Liver (tissue), 9 donors: Measurements from ENCODE around the gene SCN1B. TPM values are rescaled to one million over a fixed set of nuclear protein-coding genes. Genes with fewer than 3 reads are reported as not detected.

ENCODE experiments used
- DNase-seq: peaks from one replicate; pipeline ENCODE4 v3.0.0-alpha.2; 2017; ENCODE audit warnings: low spot score
- H3K27ac ChIP-seq, 2 donors: one replicate each; pipeline ENCODE4 v1.7.0; 2013; ENCODE audit warnings: inconsistent platforms in 2 of 2, low read length in 2 of 2, control low read depth in 1 of 2, low read depth in 1 of 2, mild to moderate bottlenecking in 1 of 2
- H3K27me3 ChIP-seq, 4 donors: one replicate each; pipeline versions ENCODE4 v1.6.1 to v1.7.0; 2013; ENCODE audit warnings: low read length in 3 of 4, inconsistent platforms in 1 of 4, mild to moderate bottlenecking in 1 of 4, moderate library complexity in 1 of 4; ENCODE audit not compliant: control insufficient read depth in 4 of 4, insufficient read depth in 4 of 4
- H3K36me3 ChIP-seq, 4 donors: one replicate each; pipeline versions ENCODE4 v1.6.1 to v1.7.0; 2013; ENCODE audit warnings: low read length in 3 of 4, mild to moderate bottlenecking in 3 of 4, low read depth in 1 of 4, moderate library complexity in 1 of 4; ENCODE audit not compliant: control insufficient read depth in 4 of 4, insufficient read depth in 3 of 4
- H3K4me1 ChIP-seq, 4 donors: one replicate each; pipeline versions ENCODE4 v1.6.1 to v1.7.0; 2013; ENCODE audit warnings: low read length in 3 of 4, mild to moderate bottlenecking in 3 of 4, moderate library complexity in 1 of 4; ENCODE audit not compliant: control insufficient read depth in 4 of 4, insufficient read depth in 4 of 4
- H3K4me3 ChIP-seq, 3 donors: one replicate each; pipeline versions ENCODE4 v1.6.1 to v1.7.0; 2013; ENCODE audit warnings: low read length in 3 of 3, control low read depth in 1 of 3, low read depth in 1 of 3, mild to moderate bottlenecking in 1 of 3
- H3K9ac ChIP-seq, 2 donors: one replicate each; pipeline ENCODE4 v1.7.0; 2013; ENCODE audit warnings: low read length in 2 of 2, mild to moderate bottlenecking in 2 of 2, moderate library complexity in 2 of 2, control low read depth in 1 of 2, low read depth in 1 of 2
- H3K9me3 ChIP-seq, 4 donors: one replicate each; pipeline versions ENCODE4 v1.6.1 to v1.7.0; 2013; ENCODE audit warnings: low read length in 3 of 4; ENCODE audit not compliant: control insufficient read depth in 4 of 4
- EGR1 ChIP-seq, 2 donors: IDR thresholded peaks; 2 replicates each; pipeline ENCODE4 v1.6.1; 2016 to 2018; ENCODE audit warnings: antibody characterized with exemption in 2 of 2, low read depth in 2 of 2
- FOXA1 ChIP-seq: IDR thresholded peaks from 2 replicates; pipeline ENCODE4 v1.6.1; 2016; ENCODE audit warnings: antibody characterized with exemption
- FOXA2 ChIP-seq: IDR thresholded peaks from 2 replicates; pipeline ENCODE4 v1.6.1; 2016; ENCODE audit warnings: antibody characterized with exemption
- GABPA ChIP-seq, 2 donors: IDR thresholded peaks in 1 of 2; conservative IDR thresholded peaks in 1 of 2; 2 replicates each; pipeline ENCODE4 v1.6.1; 2016; ENCODE audit warnings: antibody characterized with exemption in 2 of 2, mild to moderate bottlenecking in 1 of 2, moderate library complexity in 1 of 2
- HNF4A ChIP-seq, 2 donors: conservative IDR thresholded peaks; 2 replicates each; pipeline ENCODE4 v1.6.1; 2016; ENCODE audit warnings: antibody characterized with exemption in 2 of 2, mild to moderate bottlenecking in 2 of 2
- HNF4G ChIP-seq: IDR thresholded peaks from 2 replicates; pipeline ENCODE4 v1.6.1; 2016; ENCODE audit warnings: antibody characterized with exemption
- JUND ChIP-seq, 2 donors: IDR thresholded peaks; 2 replicates each; pipeline ENCODE4 v1.6.1; 2016; ENCODE audit warnings: antibody characterized with exemption in 2 of 2
- NR2F2 ChIP-seq: IDR thresholded peaks from 2 replicates; pipeline ENCODE4 v1.6.1; 2016; ENCODE audit warnings: antibody characterized with exemption
- RAD21 ChIP-seq, 2 donors: IDR thresholded peaks; 2 replicates each; pipeline ENCODE4 v1.6.1; 2016; ENCODE audit warnings: antibody characterized with exemption in 2 of 2, mild to moderate bottlenecking in 2 of 2
- RXRA ChIP-seq, 2 donors: IDR thresholded peaks; 2 replicates each; pipeline ENCODE4 v1.6.1; 2017 to 2018; ENCODE audit warnings: antibody characterized with exemption in 2 of 2, mild to moderate bottlenecking in 1 of 2
- SP1 ChIP-seq: IDR thresholded peaks from 2 replicates; pipeline ENCODE4 v1.6.1; 2018; ENCODE audit warnings: antibody characterized with exemption, mild to moderate bottlenecking
- TAF1 ChIP-seq: conservative IDR thresholded peaks from 2 replicates; pipeline ENCODE4 v1.6.1; 2016; ENCODE audit warnings: antibody characterized with exemption, mild to moderate bottlenecking
- YY1 ChIP-seq: IDR thresholded peaks from 2 replicates; pipeline ENCODE4 v1.6.1; 2016; ENCODE audit warnings: antibody characterized with exemption, mild to moderate bottlenecking
- WGBS: extraction: QIAGEN DNeasy Blood & Tissue Kit; methylation state at CpG from one replicate; pipeline ENCODE4 v1.1.7; 2013; 5-methylcytosine and 5-hydroxymethylcytosine counted together
- polyA plus RNA-seq, 2 donors: library from polyadenylated mRNA; stranded (reverse) in 1 of 2; unstranded in 1 of 2; fragments of 200-250 nt in 1 of 2; fragments of >200 nt in 1 of 2; fragmentation: Nextera tagmentation in 1 of 2; extraction: Ambion mirVana in 1 of 2; gene quantifications; one replicate each; pipeline versions ENCODE4 v1.2.1 to v1.2.3, GENCODE V29; 2013 to 2015
- total RNA-seq, 2 donors: library from RNA; depleted of rRNA; stranded (reverse); fragments of >200 nt; gene quantifications; one replicate each; pipeline ENCODE4 v1.2.3, GENCODE V29; 2014
- TF ChIP-seq, protein P1 (sequence below): IDR thresholded peaks from 2 replicates; pipeline ENCODE4 v1.6.1; 2016; ENCODE audit warnings: antibody characterized with exemption
- TF ChIP-seq, protein P2 (sequence below): IDR thresholded peaks from 2 replicates; pipeline ENCODE4 v1.6.1; 2016; ENCODE audit warnings: antibody characterized with exemption
- TF ChIP-seq, protein P3 (sequence below): IDR thresholded peaks from 2 replicates; pipeline ENCODE4 v1.6.1; 2016; ENCODE audit warnings: antibody characterized with exemption, mild to moderate bottlenecking
- donor health status: healthy.
- donor health status: healthy.
- donor health status: healthy.
- donor health status: healthy.
- donor health status: healthy.

The SCN1B gene
- total and polyA plus RNA-seq, 4 donors: 1.6 to 5.8 (median 3.4) TPM

DNA sequence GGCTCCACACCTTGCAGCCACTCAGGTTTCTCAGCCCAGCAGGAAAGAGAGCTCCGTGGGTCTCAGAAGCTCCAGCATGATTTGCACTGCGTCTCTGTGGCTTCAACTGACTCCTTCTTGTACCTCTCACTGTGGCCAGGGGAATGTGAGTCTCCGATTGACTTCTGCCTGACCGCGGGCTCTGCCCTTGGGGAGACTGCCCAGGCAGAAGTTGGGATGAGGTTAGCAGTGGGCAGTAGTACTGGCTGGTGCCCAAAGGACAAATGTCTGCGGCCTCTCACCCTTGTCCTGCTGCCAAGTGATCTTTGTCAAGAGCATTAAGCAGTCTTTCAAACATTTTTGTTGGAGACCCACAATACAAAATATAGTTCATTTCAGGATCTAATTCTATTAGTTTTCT lies 50.9 kb downstream of the SCN1B start (continued):
- TF ChIP-seq, protein P1, sequence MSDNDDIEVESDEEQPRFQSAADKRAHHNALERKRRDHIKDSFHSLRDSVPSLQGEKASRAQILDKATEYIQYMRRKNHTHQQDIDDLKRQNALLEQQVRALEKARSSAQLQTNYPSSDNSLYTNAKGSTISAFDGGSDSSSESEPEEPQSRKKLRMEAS: no peak
- TF ChIP-seq HNF4A (conservative IDR thresholded peaks at IDR 0.05) (peak; percentile 85 to 89), YY1 (peak; percentile 57), TAF1 (no peak), RXRA (IDR thresholded peaks at IDR 0.05) (peak; percentile 86 to 89)

- H3K4me3 ChIP-seq: no peak overlapping the region
Measured at GRCh38 chr19:35083691-35084508, 53.6 kb downstream of the SCN1B start.

GRCh38 chr19:35084509-35084762 lies 54.2 kb downstream of the SCN1B start:
- WGBS: 92% methylated on average over 3 of the region's 3 CpGs
- H3K4me1 ChIP-seq: peaks cover 8 to 34% (median 26%) of the 10 kb centered on the region in 4 donors
- H3K9ac ChIP-seq: no peak overlapping the region
- H3K4me3 ChIP-seq: no peak overlapping the region
- no peaks in the 10 kb centered on the region for H3K36me3 ChIP-seq
- H3K27me3 ChIP-seq: no peaks in the 10 kb centered on the region
- no peak for DNase-seq
- H3K9me3 ChIP-seq: no peaks in the 10 kb centered on the region
- H3K27ac ChIP-seq: no peak overlapping the region
- TF ChIP-seq TAF1: no peak
- TF ChIP-seq, protein P2, sequence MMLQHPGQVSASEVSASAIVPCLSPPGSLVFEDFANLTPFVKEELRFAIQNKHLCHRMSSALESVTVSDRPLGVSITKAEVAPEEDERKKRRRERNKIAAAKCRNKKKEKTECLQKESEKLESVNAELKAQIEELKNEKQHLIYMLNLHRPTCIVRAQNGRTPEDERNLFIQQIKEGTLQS: no peak
- TF ChIP-seq FOXA2: no peak
- no peak for TF ChIP-seq FOXA1
- TF ChIP-seq EGR1 (IDR thresholded peaks at IDR 0.05; ENCODE audit: low read depth in 2 of 2): no peak
- TF ChIP-seq JUND (IDR thresholded peaks at IDR 0.05): no peak
- no peak for TF ChIP-seq GABPA (IDR thresholded peaks at IDR 0.05 in 1 of 2, conservative IDR thresholded peaks at IDR 0.05 in 1 of 2)
- no peak for TF ChIP-seq HNF4G
- TF ChIP-seq HNF4A (conservative IDR thresholded peaks at IDR 0.05): no peak
- TF ChIP-seq, protein P3, sequence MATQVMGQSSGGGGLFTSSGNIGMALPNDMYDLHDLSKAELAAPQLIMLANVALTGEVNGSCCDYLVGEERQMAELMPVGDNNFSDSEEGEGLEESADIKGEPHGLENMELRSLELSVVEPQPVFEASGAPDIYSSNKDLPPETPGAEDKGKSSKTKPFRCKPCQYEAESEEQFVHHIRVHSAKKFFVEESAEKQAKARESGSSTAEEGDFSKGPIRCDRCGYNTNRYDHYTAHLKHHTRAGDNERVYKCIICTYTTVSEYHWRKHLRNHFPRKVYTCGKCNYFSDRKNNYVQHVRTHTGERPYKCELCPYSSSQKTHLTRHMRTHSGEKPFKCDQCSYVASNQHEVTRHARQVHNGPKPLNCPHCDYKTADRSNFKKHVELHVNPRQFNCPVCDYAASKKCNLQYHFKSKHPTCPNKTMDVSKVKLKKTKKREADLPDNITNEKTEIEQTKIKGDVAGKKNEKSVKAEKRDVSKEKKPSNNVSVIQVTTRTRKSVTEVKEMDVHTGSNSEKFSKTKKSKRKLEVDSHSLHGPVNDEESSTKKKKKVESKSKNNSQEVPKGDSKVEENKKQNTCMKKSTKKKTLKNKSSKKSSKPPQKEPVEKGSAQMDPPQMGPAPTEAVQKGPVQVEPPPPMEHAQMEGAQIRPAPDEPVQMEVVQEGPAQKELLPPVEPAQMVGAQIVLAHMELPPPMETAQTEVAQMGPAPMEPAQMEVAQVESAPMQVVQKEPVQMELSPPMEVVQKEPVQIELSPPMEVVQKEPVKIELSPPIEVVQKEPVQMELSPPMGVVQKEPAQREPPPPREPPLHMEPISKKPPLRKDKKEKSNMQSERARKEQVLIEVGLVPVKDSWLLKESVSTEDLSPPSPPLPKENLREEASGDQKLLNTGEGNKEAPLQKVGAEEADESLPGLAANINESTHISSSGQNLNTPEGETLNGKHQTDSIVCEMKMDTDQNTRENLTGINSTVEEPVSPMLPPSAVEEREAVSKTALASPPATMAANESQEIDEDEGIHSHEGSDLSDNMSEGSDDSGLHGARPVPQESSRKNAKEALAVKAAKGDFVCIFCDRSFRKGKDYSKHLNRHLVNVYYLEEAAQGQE: no peak
- no peak for TF ChIP-seq SP1
- TF ChIP-seq, protein P1: no peak
- TF ChIP-seq RXRA (IDR thresholded peaks at IDR 0.05): no peak

More at GRCh38 chr19:35083691-35084508, 53.6 kb downstream of the SCN1B start:
- 91% methylated on average over 15 of the region's 15 CpGs for WGBS
- no peak for DNase-seq
- Histone ChIP-seq H3K4me1 (peaks cover 8 to 30% (median 23%) of the 10 kb centered on the region in 4 donors), H3K9ac (no peak overlapping the region), H3K27ac (no peak overlapping the region), H3K27me3 (no peaks in the 10 kb centered on the region), H3K9me3 (no peaks in the 10 kb centered on the region), H3K36me3 (no peaks in the 10 kb centered on the region)
- TF ChIP-seq HNF4G (no peak), YY1 (no peak), RAD21 (IDR thresholded peaks at IDR 0.05) (no peak), FOXA2 (no peak), GABPA (IDR thresholded peaks at IDR 0.05 in 1 of 2, conservative IDR thresholded peaks at IDR 0.05 in 1 of 2) (no peak), JUND (IDR thresholded peaks at IDR 0.05) (no peak), NR2F2 (no peak)
- TF ChIP-seq, protein P1: no peak
- TF ChIP-seq, protein P2: no peak
- TF ChIP-seq, protein P3: no peak
